Endothelial cell of umbilical vein (primary cell): ENCODE measurements around the gene GORASP1.

Source experiments
- JUN ChIP-seq: IDR thresholded peaks from 2 replicates; pipeline ENCODE4 v1.6.1; 2011; ENCODE audit warnings: borderline replicate concordance, low read depth; ENCODE audit not compliant: insufficient read length, insufficient read depth
- MYC ChIP-seq: IDR thresholded peaks from one replicate; pipeline ENCODE4 v1.6.1; 2011; ENCODE audit warnings: mild to moderate bottlenecking, low read depth, low read length
- POLR2A ChIP-seq: IDR thresholded peaks from 2 replicates; pipeline ENCODE4 v1.6.1; 2012; ENCODE audit warnings: low read depth, mild to moderate bottlenecking, control low read depth, low read length
- POLR2AphosphoS5 ChIP-seq: IDR thresholded peaks from 2 replicates; pipeline ENCODE4 v1.6.1; 2012; ENCODE audit warnings: low read depth, mild to moderate bottlenecking, control low read depth, low read length, moderate library complexity; ENCODE audit not compliant: insufficient read depth
- TF ChIP-seq, protein P1 (sequence below), 2 donors: IDR thresholded peaks; 1 replicate in 1 of 2; 2 replicates in 1 of 2; pipeline ENCODE4 v1.5.1; 2011; ENCODE audit warnings: low read length in 2 of 2, mild to moderate bottlenecking in 2 of 2, moderate library complexity in 2 of 2, control low read depth in 1 of 2, inconsistent platforms in 1 of 2, low read depth in 1 of 2; ENCODE audit not compliant: insufficient read depth in 1 of 2; ENCODE audit errors: extremely low read depth in 1 of 2
- TF ChIP-seq, protein P2 (sequence below): IDR thresholded peaks from 2 replicates; pipeline ENCODE4 v1.6.1; 2011; ENCODE audit not compliant: insufficient read depth, insufficient read length

DNA sequence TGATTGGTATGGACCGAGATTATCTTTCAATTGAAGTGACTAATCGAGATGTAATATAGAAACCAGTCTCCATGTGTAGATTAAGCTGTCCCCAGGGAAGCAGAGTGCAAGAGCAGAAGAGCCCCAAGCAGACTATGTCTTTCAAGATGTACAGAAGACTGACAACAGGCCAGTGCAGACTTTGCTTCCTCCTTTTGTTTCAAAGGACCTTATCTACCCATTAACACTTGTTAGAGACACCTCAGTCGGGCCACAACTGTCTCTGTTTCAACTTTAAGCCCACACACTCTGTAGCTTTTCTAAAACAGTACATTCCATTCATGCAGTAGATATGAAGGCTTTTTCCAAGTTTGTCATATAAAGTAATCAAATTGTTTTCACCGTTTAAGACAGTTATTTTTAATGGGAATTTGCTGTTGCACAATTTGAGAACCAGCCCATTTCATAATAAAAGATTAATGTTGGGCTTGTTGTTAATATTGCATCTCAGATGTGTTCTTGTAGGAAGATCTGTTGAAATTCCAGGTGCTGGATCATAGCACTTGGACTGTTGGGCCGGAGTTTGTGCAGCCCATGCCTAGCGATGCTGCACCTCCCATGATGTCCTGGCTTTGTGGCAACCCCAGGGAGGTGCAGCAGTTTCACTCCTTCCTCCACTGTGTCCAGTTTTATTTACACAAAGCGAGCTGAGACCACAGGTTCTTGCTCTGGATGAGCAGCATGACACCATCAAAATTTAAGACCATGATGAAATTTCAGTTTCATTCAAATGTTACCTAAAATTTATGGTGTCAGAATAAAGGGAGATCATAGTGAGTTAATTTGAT, 12.4 kb downstream of the GORASP1 start:
- TF ChIP-seq, protein P1, sequence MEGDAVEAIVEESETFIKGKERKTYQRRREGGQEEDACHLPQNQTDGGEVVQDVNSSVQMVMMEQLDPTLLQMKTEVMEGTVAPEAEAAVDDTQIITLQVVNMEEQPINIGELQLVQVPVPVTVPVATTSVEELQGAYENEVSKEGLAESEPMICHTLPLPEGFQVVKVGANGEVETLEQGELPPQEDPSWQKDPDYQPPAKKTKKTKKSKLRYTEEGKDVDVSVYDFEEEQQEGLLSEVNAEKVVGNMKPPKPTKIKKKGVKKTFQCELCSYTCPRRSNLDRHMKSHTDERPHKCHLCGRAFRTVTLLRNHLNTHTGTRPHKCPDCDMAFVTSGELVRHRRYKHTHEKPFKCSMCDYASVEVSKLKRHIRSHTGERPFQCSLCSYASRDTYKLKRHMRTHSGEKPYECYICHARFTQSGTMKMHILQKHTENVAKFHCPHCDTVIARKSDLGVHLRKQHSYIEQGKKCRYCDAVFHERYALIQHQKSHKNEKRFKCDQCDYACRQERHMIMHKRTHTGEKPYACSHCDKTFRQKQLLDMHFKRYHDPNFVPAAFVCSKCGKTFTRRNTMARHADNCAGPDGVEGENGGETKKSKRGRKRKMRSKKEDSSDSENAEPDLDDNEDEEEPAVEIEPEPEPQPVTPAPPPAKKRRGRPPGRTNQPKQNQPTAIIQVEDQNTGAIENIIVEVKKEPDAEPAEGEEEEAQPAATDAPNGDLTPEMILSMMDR (IDR thresholded peaks at IDR 0.05; ENCODE audit: extremely low read depth in 1 of 2, insufficient read depth in 1 of 2, low read depth in 1 of 2, low read length in 2 of 2), result no peak
- no peak for TF ChIP-seq POLR2AphosphoS5
- no peak for TF ChIP-seq MYC
- no peak for TF ChIP-seq POLR2A
- TF ChIP-seq, protein P2, sequence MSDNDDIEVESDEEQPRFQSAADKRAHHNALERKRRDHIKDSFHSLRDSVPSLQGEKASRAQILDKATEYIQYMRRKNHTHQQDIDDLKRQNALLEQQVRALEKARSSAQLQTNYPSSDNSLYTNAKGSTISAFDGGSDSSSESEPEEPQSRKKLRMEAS, result no peak
- TF ChIP-seq JUN, result no peak
